Vagina (tissue), 2 donors: ENCODE results near the gene MYPOP.

ENCODE experiments used
- POLR2A ChIP-seq, 2 donors: fragments of 450-650 bp; IDR thresholded peaks; one replicate each; pipeline ENCODE4 v1.6.1; 2017; ENCODE audit warnings: antibody characterized with exemption in 2 of 2, mild to moderate bottlenecking in 2 of 2, moderate library complexity in 2 of 2
- TF ChIP-seq, protein P1 (sequence below), 3 experiments: fragments of 450-650 bp in 2 of 3; fragments of 200-600 bp in 1 of 3; sonication (generic) in 1 of 3; IDR thresholded peaks; one replicate each; pipeline ENCODE4 v1.5.1; 2017 to 2019; ENCODE audit warnings: antibody characterized with exemption in 3 of 3, mild to moderate bottlenecking in 2 of 3, moderate library complexity in 2 of 3

DNA sequence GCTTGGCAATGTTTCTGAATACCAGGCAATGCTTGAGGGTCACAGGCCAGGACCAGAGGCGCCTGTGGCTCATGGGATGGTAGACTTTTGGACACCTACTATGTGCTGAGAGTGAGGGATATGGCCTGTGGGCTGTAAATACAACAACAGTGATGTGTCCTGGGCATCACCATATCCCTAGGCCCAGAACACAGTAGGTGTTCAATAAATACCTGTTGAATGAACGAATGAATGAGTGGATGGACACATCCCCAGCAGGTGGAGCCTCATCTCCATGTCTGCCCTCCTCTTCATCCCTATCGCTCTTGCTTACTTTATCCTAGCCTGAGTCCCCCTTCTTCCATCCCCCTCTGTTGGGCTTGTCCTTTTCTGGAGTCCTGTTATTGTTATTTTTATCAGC, 28.6 kb upstream of the MYPOP start:
- TF ChIP-seq, protein P1, sequence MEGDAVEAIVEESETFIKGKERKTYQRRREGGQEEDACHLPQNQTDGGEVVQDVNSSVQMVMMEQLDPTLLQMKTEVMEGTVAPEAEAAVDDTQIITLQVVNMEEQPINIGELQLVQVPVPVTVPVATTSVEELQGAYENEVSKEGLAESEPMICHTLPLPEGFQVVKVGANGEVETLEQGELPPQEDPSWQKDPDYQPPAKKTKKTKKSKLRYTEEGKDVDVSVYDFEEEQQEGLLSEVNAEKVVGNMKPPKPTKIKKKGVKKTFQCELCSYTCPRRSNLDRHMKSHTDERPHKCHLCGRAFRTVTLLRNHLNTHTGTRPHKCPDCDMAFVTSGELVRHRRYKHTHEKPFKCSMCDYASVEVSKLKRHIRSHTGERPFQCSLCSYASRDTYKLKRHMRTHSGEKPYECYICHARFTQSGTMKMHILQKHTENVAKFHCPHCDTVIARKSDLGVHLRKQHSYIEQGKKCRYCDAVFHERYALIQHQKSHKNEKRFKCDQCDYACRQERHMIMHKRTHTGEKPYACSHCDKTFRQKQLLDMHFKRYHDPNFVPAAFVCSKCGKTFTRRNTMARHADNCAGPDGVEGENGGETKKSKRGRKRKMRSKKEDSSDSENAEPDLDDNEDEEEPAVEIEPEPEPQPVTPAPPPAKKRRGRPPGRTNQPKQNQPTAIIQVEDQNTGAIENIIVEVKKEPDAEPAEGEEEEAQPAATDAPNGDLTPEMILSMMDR (IDR thresholded peaks at IDR 0.05) = no peak
- TF ChIP-seq POLR2A (IDR thresholded peaks at IDR 0.05) = no peak
